Tibial nerve (tissue), 4 donors: Measurements from ENCODE around the gene SPATA2. TPM values are rescaled to one million over a fixed set of nuclear protein-coding genes. Genes with fewer than 3 reads are reported as not detected.

Source experiments
- DNase-seq, 2 donors: peaks; one replicate each; pipeline ENCODE4 v3.0.0-alpha.2; 2019; ENCODE audit warnings: low spot score in 2 of 2
- H3K27ac ChIP-seq, 4 donors: fragments of 200-600 bp; sonication (generic) in 3 of 4; one replicate each; pipeline ENCODE4 v1.5.1; 2017 to 2019; ENCODE audit warnings: mild to moderate bottlenecking in 1 of 4
- H3K27me3 ChIP-seq, 2 donors: fragments of 200-600 bp; sonication (generic) in 1 of 2; one replicate each; pipeline versions ENCODE4 v1.5.1 to v1.6.0; 2017 to 2019
- H3K36me3 ChIP-seq, 3 donors: fragments of 200-600 bp; sonication (generic); one replicate each; pipeline ENCODE4 v1.5.1; 2018 to 2019
- H3K4me1 ChIP-seq, 4 donors: fragments of 200-600 bp; sonication (generic) in 3 of 4; one replicate each; pipeline ENCODE4 v1.5.1; 2017 to 2019
- H3K4me3 ChIP-seq, 4 donors: fragments of 200-600 bp; sonication (generic) in 3 of 4; one replicate each; pipeline ENCODE4 v1.5.1; 2017 to 2019; ENCODE audit warnings: mild to moderate bottlenecking in 1 of 4, moderate library complexity in 1 of 4
- H3K9me3 ChIP-seq, 4 donors: fragments of 200-600 bp; sonication (generic) in 3 of 4; one replicate each; pipeline ENCODE4 v1.5.1; 2017 to 2019
- EP300 ChIP-seq, 2 donors: sonication (generic); formaldehyde crosslinking; IDR thresholded peaks; one replicate each; pipeline ENCODE4 v1.6.1; 2017; ENCODE audit warnings: antibody characterized with exemption in 2 of 2, mild to moderate bottlenecking in 1 of 2
- POLR2A ChIP-seq, 2 donors: fragments of 450-650 bp; IDR thresholded peaks; one replicate each; pipeline ENCODE4 v1.6.1; 2017; ENCODE audit warnings: antibody characterized with exemption in 2 of 2, mild to moderate bottlenecking in 2 of 2, moderate library complexity in 2 of 2
- WGBS, 2 donors: methylation state at CpG; one replicate each; pipeline ENCODE4 v1.1.5; 2018; 5-methylcytosine and 5-hydroxymethylcytosine counted together
- total RNA-seq, 4 donors: library from RNA; depleted of rRNA; stranded (reverse); fragments of >200 nt; gene quantifications; one replicate each; pipeline ENCODE4 v1.1.0, GENCODE V29; 2016
- TF ChIP-seq, protein P1 (sequence below), 5 experiments: fragments of 200-600 bp in 3 of 5; fragments of 450-650 bp in 2 of 5; sonication (generic) in 3 of 5; IDR thresholded peaks; one replicate each; pipeline ENCODE4 v1.5.1; 2016 to 2019; ENCODE audit warnings: antibody characterized with exemption in 5 of 5, mild to moderate bottlenecking in 3 of 5, moderate library complexity in 2 of 5

The SPATA2 gene
- total RNA-seq, 4 donors from 2014 or later = 4.4 to 7.2 (median 6.3) TPM

DNA sequence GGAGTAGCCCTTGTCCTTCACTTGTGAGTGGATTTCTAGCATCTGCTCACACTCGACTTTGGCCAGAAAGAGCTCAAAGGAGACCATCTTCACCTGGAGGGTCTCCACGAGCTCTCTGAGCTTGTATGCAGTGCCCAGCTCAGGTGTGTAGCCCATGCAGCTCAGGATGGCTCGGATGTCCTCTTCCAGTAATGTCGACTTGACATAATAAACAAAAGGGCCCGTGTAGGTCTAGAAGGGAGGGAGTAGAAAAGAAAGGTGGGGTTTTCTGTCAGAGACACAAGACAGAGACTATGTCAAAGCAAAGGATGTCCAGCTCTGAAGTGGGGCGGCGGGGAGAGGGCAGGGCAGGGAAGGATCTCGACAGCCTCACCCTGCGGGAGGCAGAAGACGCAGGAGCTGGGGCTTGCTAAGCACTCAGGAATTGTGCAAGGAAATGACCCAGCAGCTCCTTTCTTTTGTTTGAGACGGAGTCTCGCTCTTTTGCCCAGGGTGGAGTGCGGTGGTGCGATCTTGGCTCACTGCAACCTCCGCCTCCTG, 8.6 kb downstream of the SPATA2 start:
- H3K27ac ChIP-seq = no peak overlapping the region
- TF ChIP-seq POLR2A (IDR thresholded peaks at IDR 0.05) = no peak
- TF ChIP-seq EP300 (IDR thresholded peaks at IDR 0.05) = no peak
- TF ChIP-seq, protein P1, sequence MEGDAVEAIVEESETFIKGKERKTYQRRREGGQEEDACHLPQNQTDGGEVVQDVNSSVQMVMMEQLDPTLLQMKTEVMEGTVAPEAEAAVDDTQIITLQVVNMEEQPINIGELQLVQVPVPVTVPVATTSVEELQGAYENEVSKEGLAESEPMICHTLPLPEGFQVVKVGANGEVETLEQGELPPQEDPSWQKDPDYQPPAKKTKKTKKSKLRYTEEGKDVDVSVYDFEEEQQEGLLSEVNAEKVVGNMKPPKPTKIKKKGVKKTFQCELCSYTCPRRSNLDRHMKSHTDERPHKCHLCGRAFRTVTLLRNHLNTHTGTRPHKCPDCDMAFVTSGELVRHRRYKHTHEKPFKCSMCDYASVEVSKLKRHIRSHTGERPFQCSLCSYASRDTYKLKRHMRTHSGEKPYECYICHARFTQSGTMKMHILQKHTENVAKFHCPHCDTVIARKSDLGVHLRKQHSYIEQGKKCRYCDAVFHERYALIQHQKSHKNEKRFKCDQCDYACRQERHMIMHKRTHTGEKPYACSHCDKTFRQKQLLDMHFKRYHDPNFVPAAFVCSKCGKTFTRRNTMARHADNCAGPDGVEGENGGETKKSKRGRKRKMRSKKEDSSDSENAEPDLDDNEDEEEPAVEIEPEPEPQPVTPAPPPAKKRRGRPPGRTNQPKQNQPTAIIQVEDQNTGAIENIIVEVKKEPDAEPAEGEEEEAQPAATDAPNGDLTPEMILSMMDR (IDR thresholded peaks at IDR 0.05) = no peak
- H3K27me3 ChIP-seq = no peaks in the 10 kb centered on the region
- no peak overlapping the region for H3K4me3 ChIP-seq
- H3K4me1 ChIP-seq = peaks cover 0 to 27% (median 2%) of the 10 kb centered on the region in 4 donors
- WGBS, 2 donors = 85 to 87% methylated on average over 15 of the region's 15 CpGs
- DNase-seq = no peak
- no peaks in the 10 kb centered on the region for H3K9me3 ChIP-seq
- peaks cover 0 to 80% (median 0%) of the 10 kb centered on the region in 3 donors for H3K36me3 ChIP-seq

DNA sequence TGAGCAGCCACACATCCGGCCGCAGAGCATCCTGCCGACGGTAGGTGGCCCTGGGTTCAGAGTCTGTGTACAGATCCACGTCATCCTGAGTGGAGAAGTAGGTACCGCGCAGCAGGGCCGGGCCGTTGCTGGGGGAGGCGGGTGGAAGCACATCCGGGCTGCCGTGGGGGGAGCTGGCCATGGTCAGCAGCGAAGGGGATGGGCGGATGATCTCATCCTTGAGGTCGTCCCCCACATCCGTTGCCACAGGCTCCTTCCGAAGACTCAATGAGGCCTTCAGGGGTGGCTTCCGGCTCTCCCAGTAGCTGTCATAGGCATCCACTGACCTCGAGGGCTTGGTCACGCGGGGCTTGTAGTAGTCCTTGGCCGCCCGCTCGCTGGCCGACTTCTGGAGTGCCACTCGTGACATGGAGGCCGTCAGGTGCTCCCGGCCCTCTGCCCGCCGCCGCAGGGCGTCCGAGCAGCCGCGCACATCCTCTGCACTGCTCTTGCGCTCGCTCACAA, 9.2 kb downstream of the SPATA2 start:
- peaks cover 0 to 85% (median 0%) of the 10 kb centered on the region in 3 donors for H3K36me3 ChIP-seq
- H3K4me1 ChIP-seq = peaks cover 0 to 22% (median 2%) of the 10 kb centered on the region in 4 donors
- WGBS, 2 donors = 91 to 95% methylated on average over 31 to 34 of the region's 37 CpGs
- H3K27me3 ChIP-seq = no peaks in the 10 kb centered on the region
- TF ChIP-seq EP300 (IDR thresholded peaks at IDR 0.05) (no peak), POLR2A (IDR thresholded peaks at IDR 0.05) (no peak)
- TF ChIP-seq, protein P1 (IDR thresholded peaks at IDR 0.05) = no peak
- H3K4me3 ChIP-seq = no peak overlapping the region
- no peak overlapping the region for H3K27ac ChIP-seq
- no peak for DNase-seq
- H3K9me3 ChIP-seq = no peaks in the 10 kb centered on the region

DNA sequence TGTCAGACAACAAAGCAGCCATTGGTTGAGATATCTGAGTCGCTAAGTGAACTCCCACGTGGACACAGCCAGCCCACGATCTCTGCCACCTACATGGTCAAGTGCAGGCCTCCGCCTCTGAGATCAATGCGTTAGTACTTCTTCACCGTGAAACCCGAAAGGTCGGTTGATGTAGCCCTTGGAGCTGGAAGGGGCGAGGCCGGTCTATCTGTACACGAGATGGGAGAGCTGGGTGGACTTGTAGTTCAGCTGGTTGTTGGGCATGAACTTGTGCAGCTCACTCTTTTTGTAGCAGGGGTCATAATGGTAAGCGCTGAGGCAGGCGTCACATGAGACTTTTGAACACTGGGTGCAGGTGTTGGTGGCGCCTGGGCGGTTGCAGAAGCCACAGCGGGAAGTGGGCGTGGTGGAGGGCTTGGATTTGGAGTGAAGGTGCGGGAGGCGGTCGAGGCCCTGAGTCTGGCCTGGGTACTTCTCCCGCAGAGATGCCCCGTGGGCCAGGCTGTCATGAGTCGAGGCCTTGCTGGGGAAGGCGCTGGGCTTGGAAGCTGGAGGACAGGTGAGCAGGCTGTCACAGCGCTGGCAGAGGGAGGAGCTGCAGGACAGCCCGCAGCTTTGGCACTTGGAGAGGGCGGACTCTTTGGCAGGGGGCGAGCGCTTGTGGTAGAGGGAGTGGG, 9.8 kb downstream of the SPATA2 start:
- no peak overlapping the region for H3K4me3 ChIP-seq
- peaks cover 0 to 16% (median 2%) of the 10 kb centered on the region in 4 donors for H3K4me1 ChIP-seq
- no peak overlapping the region for H3K27ac ChIP-seq
- WGBS, 2 donors = 87% methylated on average over 28 to 29 of the region's 29 CpGs
- H3K36me3 ChIP-seq = peaks cover 0 to 88% (median 0%) of the 10 kb centered on the region in 3 donors
- no peak for DNase-seq
- no peaks in the 10 kb centered on the region for H3K27me3 ChIP-seq
- no peaks in the 10 kb centered on the region for H3K9me3 ChIP-seq
- TF ChIP-seq POLR2A (IDR thresholded peaks at IDR 0.05) = no peak
- no peak for TF ChIP-seq EP300 (IDR thresholded peaks at IDR 0.05)
- TF ChIP-seq, protein P1 (IDR thresholded peaks at IDR 0.05) = no peak

DNA sequence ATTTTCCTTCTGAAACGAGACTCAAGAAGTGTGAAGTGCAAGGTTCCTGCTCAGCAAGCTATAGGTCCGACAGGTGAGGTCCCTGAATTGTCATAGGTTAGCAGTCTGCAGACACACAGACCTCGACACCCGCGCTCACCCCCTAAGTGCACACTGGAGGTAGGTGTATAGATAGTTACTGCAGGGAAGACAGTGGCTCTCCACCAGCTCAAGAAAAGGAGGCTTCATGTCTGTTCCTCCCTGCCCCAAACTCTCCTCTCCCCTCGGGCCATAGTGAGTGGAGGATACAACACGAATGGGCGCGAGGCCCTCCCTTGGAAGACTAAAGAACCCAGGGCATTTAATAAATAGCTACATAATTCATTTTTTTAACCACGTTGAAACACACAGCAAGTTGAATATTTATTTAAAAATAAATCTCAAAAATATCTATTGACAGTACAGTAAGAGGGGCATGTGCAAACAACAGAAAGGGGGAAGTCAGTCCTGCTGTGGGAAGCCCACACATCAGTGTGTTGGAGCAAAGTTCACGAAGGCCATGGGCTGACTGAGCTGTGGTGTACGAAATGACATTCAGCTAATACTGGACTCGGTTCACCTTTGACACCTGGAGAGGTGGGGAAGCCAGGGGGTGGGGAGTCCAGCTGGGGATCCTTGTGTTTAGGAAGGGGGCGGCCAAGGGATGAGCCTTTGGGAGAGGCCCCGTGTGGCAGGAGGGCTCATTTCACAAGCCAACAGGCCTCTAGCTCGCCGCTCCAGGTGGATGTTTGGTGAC, 10.7 kb downstream of the SPATA2 start:
- TF ChIP-seq POLR2A (IDR thresholded peaks at IDR 0.05) (no peak), EP300 (IDR thresholded peaks at IDR 0.05) (no peak)
- TF ChIP-seq, protein P1 (IDR thresholded peaks at IDR 0.05) = no peak
- WGBS, 2 donors = 83 to 89% methylated on average over 17 of the region's 17 CpGs

More for the DNA sequence above, 10.7 kb downstream of the SPATA2 start:
- H3K4me1 ChIP-seq = peaks cover 0 to 7% (median under 1%) of the 10 kb centered on the region in 4 donors
- no peaks in the 10 kb centered on the region for H3K9me3 ChIP-seq
- no peak for DNase-seq
- H3K27me3 ChIP-seq = no peaks in the 10 kb centered on the region
- H3K36me3 ChIP-seq = peaks cover 0 to 80% (median 0%) of the 10 kb centered on the region in 3 donors
- H3K4me3 ChIP-seq = no peak overlapping the region
- H3K27ac ChIP-seq = no peak overlapping the region
